Kidney (tissue), 14 donors: ENCODE results near the gene PCNX4. TPM values are rescaled to one million over a fixed set of nuclear protein-coding genes. Genes with fewer than 3 reads are reported as not detected.

Source experiments
- DNase-seq, 5 donors: peaks; one replicate each; pipeline ENCODE4 v3.0.0-alpha.2; 2013 to 2020
- FAIRE-seq: peaks from 2 replicates; lab custom pipeline; 2012; peaks lifted over from hg19 to GRCh38; lab: Jason Lieb, UNC
- H3K27ac ChIP-seq, 2 donors: one replicate each; pipeline ENCODE4 v1.7.0; 2013; ENCODE audit warnings: low read depth in 2 of 2, low read length in 2 of 2, inconsistent platforms in 1 of 2
- H3K27me3 ChIP-seq: one replicate; pipeline ENCODE4 v1.7.1; 2013; ENCODE audit warnings: low read length, inconsistent platforms; ENCODE audit not compliant: control insufficient read depth, insufficient read depth
- H3K36me3 ChIP-seq, 3 donors: one replicate each; pipeline versions ENCODE4 v1.7.0 to v1.7.1; 2013; ENCODE audit warnings: low read length in 3 of 3, control low read depth in 1 of 3, inconsistent platforms in 1 of 3; ENCODE audit not compliant: insufficient read depth in 3 of 3, control insufficient read depth in 2 of 3
- H3K4me1 ChIP-seq, 3 donors: one replicate each; pipeline versions ENCODE4 v1.7.0 to v1.7.1; 2013; ENCODE audit warnings: low read length in 3 of 3, inconsistent platforms in 1 of 3, low read depth in 1 of 3; ENCODE audit not compliant: control insufficient read depth in 2 of 3, insufficient read depth in 2 of 3
- H3K4me3 ChIP-seq, 3 donors: one replicate each; pipeline versions ENCODE4 v1.7.0 to v1.8.1; 2013; ENCODE audit warnings: low read length in 3 of 3, control low read depth in 1 of 3, inconsistent platforms in 1 of 3
- H3K9ac ChIP-seq, 3 donors: one replicate each; pipeline versions ENCODE4 v1.7.0 to v1.7.1; 2013; ENCODE audit warnings: low read length in 3 of 3, control low read depth in 1 of 3, inconsistent platforms in 1 of 3
- H3K9me3 ChIP-seq, 3 donors: one replicate each; pipeline versions ENCODE4 v1.7.0 to v1.7.1; 2013; ENCODE audit warnings: low read length in 3 of 3, control low read depth in 1 of 3, inconsistent platforms in 1 of 3; ENCODE audit not compliant: control insufficient read depth in 2 of 3, insufficient read depth in 1 of 3
- CTCF ChIP-seq: IDR thresholded peaks from 3 replicates; pipeline ENCODE4 v1.5.1; 2012; ENCODE audit warnings: mild to moderate bottlenecking, moderate library complexity, borderline replicate concordance; ENCODE audit not compliant: insufficient read depth; ENCODE audit errors: extremely low read depth
- intact Hi-C: fragments of 100-400 bp; cut with DNase I; formaldehyde crosslinking; loops from one replicate; pipeline ENCODE4 v1.11.1; 2022
- polyA plus RNA-seq: library from polyadenylated mRNA; stranded (reverse); fragments of 350-450 nt; fragmentation: Illumina TruSeq; extraction: RNeasy Lipid Tissue Mini Kit (QIAGEN cat#74804); gene quantifications from one replicate; pipeline ENCODE4 v1.2.3, GENCODE V29; 2014; ENCODE audit warnings: low read depth, low replicate concordance; ENCODE audit not compliant: insufficient read depth
- total RNA-seq: library from RNA; stranded (reverse); fragmentation: NEBNext Ultra II Directional; extraction: Animal tissue kit (Norgen Biotek cat#: 25700); gene quantifications from one replicate; pipeline ENCODE4 v1.2.1, GENCODE V29; 2021
- donor health status: control.
- donor health status: control.
- donor health status: control.
- donor health status: control.
- donor health status: control.
- donor health status: DM: yes; HTN: yes; CAD: no.
- donor health status: Normal renal cell carcinoma (clear cell type).

The PCNX4 gene
- total and polyA plus RNA-seq, 2 donors from 2014 or later = 25.1 to 44.9 TPM

- no peaks in the 10 kb centered on the region for H3K36me3 ChIP-seq
- no peak overlapping the region for H3K9ac ChIP-seq
- DNase-seq = no peak
- no peaks in the 10 kb centered on the region for H3K9me3 ChIP-seq
- no peak overlapping the region for H3K27ac ChIP-seq
- FAIRE-seq = no peak
- no peak for TF ChIP-seq CTCF
- no peaks in the 10 kb centered on the region for H3K4me1 ChIP-seq
- H3K4me3 ChIP-seq = no peak overlapping the region
- intact Hi-C loops = no loop called here
- no peaks in the 10 kb centered on the region for H3K27me3 ChIP-seq
Measured at GRCh38 chr14:60058087-60058486, 33.6 kb upstream of the PCNX4 start.

DNA sequence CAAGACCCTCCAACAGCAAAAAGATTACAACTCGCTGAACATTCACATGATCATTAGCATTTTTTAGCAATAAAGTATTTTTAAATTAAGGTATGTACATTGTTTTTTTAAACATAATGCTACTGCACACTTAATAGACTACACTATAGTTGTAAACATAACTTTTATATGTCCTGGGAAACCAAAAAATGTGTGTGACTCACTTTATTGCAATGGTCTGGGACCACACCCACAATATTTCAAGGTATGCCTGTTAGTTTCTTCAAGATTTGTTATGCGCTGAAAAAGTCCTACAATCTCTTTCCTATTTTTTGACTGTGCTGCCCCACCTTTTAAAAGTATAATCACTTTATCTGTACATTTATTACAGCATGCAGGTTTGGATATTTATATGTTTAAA is 30.4 kb upstream of the PCNX4 start:
- TF ChIP-seq CTCF = no peak
- intact Hi-C loops = loop anchor here (10.0 kb wide), 1 partner anchor 113 kb away; no protein-coding TSS in a partner anchor

GRCh38 chr14:60064491-60065072 is 27.1 kb upstream of the PCNX4 start:
- intact Hi-C loops = loop anchor here (10.0 kb wide), 1 partner anchor 110 kb away; no protein-coding TSS in a partner anchor
- H3K36me3 ChIP-seq = no peaks in the 10 kb centered on the region
- H3K27me3 ChIP-seq = no peaks in the 10 kb centered on the region
- H3K27ac ChIP-seq = no peak overlapping the region
- FAIRE-seq (peak; percentile 99), DNase-seq (peak in 2 of 5 donors; percentile 26 to 50)
- H3K4me1 ChIP-seq = no peaks in the 10 kb centered on the region
- H3K9me3 ChIP-seq = no peaks in the 10 kb centered on the region
- H3K9ac ChIP-seq = no peak overlapping the region
- peak; percentile 52 for TF ChIP-seq CTCF
- H3K4me3 ChIP-seq = no peak overlapping the region

More for the DNA sequence above, 30.4 kb upstream of the PCNX4 start:
- Histone ChIP-seq H3K9ac (no peak overlapping the region), H3K4me1 (no peaks in the 10 kb centered on the region), H3K27ac (no peak overlapping the region), H3K4me3 (no peak overlapping the region), H3K27me3 (no peaks in the 10 kb centered on the region), H3K36me3 (no peaks in the 10 kb centered on the region), H3K9me3 (no peaks in the 10 kb centered on the region)
- DNase-seq (no peak), FAIRE-seq (no peak)
